Inflammatory macrophage treated with lipopolysaccharide for 4 hours (primary cell): ENCODE data around the gene RNGTT.
"Not testable (repeated sequence)": the region's sequence is repeated elsewhere in the genome, so short reads cannot be mapped to it uniquely, and the experiment has no call there.

Experiments
- DNase-seq: peaks from one replicate; pipeline ENCODE4 v3.0.0-alpha.2; 2020

Gene RNGTT

DNA sequence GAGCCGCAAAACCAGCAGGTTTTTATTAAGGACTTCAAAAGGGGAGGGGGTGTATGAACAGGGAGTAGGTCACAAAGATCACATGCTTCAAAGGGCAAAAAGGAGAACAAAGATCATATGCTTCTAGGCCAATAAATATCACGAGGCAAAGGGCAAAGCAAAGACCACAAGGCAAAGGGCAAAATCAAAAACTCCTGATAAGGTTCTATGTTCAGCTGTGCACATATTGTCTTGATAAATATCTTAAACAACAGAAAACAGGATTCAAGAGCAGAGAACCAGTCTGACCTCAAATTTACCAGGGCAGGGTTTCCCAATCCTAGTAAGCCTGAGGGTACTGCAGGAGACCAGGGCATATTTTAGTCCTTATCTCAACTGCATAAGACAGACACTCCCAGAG, 5.8 kb upstream of the RNGTT start:
- DNase-seq = not testable (repeated sequence)

DNA sequence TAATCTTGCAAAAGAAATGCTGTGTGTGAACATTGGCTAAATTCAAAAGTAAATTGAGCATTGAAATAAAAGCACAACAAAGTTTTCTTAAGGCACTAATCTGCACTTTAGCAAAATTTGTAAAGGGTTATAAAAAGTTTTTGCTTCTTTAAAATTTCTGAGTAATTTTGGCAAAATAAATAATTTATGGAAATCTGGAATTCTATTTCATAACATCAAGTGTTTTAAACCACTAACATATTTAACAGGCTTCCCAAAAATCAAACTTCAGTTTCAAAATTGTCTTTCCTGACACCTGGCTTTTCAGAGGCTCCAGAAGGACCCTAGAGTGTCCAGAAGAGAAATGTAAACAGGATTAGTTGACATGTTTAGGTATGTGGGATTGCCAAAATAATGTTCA, 4.5 kb upstream of the RNGTT start:
- DNase-seq = no peak

- DNase-seq = no peak
Observed at GRCh38 chr6:88965691-88966090, 2.3 kb upstream of the RNGTT start.

- no peak for DNase-seq
Observed at GRCh38 chr6:88964509-88964908, 1.1 kb upstream of the RNGTT start.

- no peak for DNase-seq
Observed at GRCh38 chr6:88958842-88959241, 4.6 kb downstream of the RNGTT start.

DNA sequence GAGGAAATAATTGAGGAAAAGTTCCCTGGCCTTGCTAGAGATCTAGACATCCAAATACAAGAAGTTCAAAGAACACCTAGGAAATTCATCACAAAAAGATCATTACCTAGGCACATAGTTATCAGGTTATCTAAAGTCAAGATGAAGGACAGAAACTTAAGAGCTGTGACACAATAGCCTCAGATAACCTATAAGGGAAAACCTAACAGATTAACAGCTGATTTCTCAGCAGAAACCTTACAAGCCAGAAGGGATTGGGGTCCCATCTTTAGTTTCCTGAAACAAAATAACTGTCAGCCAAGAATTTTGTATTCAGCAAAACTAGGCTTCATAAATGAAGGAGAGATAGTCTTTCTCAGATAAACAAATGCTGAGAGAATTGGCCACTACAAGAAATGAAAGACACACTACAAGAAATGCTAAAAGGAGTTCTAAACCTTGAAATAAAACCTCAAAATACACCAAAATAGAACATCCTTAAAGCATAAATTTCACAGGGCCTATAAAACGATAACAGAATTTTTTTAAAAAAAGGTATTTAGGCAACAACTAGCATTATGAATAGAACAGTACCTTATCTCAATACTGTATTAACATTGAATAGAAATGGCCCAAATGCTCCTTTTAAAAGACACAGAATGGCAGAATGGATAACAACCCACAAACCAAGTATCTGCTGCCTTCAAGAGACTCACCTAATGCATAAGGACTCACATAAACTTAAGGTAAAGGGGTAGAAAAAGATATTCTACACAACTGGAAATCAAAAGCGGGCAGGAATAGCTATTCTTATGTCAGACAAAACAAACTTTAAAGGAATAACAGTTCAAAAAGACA, 9.7 kb downstream of the RNGTT start:
- no peak for DNase-seq

- DNase-seq = no peak
Observed at GRCh38 chr6:88952065-88952704, 11.2 kb downstream of the RNGTT start.

- DNase-seq = no peak
Observed at GRCh38 chr6:88945415-88946008, 17.9 kb downstream of the RNGTT start.

GRCh38 chr6:88933521-88933920, 29.9 kb downstream of the RNGTT start:
- no peak for DNase-seq

DNA sequence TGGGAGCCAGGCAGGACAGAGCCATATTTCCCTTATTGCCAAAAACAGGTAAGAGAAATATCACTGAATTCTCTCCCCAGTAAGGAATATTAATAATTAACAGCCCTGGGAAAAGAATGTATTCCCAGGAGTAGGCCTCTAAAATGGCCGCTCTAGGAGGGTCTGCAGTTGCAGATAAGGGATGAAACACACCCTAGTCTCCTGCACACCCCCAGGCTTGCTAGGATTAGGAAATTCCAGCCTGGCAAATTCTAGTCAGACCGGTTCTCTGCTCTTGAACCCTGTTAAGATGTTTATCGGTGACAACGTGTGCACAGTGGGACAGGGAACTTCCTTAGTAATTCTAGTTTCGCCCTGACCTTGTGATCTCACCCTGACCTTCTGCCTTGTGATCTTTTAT, 31.4 kb downstream of the RNGTT start:
- not testable (repeated sequence) for DNase-seq

DNA sequence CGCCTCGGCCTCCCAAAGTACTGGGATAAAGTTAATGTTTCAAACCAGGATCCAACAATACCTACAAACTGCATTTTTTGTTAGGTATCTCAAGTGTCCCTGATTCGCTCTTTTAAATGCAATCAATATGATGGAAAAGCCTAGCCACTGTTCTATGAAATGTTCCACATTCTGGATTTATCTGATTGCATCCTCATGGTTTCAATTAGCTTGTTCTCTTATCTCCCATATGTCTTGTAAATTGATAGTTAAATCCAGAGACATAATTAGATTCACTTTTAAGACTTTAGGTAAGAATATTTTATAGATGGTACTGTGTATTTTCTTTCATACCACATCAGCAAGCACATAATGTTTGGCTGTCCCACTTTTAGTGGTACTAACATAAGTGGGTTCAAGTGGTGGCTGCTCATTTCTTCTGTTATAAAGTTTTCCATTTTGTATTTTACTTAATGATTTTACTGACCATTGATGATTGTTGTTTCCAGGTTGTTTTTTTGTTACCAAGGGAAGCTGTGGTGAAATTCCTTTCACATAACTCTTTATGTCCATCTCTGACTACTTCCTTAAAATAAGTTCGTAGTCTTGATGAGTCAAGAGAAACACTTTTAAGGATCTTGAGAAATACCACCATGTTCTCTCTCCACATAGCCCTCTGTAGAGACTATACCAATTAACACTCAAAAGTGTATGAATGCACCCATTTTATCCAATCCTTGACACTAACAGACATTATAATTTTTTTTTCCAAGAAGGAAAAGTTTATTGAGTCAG, 40.5 kb downstream of the RNGTT start:
- DNase-seq = peak; percentile 83

DNA sequence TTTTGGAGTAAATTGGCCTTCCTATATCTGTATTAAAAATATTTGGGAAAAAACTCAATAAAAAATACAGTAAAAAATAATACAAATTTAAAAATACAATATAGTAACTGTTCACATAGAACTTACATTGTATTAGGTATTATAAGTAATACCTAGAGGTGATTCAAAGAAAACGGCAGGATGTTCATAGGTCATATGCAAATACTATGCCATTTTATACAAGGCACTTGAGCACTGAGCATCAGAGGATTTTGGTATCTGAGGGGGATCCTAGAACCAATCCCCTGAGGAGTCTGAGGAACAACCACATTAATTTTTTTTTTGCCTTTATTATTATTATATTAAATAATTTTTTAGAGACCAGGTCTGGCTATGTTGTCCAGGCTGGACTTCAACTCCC, 41.7 kb downstream of the RNGTT start:
- DNase-seq = no peak

DNA sequence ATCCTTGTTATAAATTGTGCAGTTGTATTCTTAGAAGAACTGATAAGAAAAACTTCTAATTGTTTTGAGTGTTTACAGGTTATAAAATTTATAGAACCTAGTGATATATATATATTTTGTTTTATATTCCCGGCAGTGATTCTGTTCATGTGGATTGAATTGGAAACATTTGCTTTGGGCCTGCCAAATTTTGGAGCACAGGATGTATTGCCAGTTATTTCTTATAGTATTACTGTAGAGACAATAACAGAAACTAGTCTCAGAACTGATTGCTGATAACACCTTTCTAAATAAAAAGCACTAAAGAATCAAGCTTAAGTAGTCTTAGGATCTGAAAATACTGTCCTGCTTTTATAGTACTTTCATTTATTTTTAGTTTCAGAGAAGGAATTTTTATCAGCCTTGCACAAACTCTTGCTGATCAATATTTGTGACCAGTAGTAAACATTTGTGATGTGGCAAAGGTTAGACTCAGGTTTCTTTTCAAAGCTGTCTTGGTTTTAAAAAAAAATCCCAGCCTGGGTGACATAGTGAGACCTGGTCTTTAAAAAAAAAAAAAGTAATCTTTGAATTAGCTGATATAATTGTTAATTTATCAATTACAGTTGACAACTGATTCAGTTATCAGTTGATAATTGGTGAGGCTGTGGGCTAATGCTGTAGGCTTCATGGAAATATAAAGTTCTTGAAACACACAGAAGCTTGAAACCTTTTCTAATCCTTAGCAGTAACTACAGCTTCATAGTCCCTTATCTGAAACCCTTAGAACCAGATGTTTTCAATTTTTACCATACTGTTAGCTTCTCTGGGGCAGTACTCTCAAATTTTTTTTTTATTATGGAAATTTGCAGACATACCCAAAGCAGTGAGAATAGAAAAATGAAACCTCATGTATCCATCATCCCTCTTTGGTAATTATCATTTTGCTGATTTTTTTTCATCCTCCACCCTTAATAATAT, 42.4 kb downstream of the RNGTT start:
- no peak for DNase-seq

DNA sequence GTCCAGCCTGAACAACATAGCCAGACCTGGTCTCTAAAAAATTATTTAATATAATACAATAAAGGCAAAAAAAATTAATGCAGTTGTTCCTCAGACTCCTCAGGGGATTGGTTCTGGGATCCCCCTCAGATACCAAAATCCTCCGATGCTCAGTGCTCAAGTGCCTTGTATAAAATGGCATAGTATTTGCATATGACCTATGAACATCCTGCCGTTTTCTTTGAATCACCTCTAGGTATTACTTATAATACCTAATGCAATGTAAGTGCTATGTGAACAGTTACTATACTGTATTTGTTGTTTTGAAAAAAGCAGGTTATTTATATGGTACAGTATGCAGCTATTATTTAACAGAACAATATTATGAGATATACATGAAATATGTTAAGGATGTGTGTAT, 43.3 kb downstream of the RNGTT start:
- no peak for DNase-seq

DNA sequence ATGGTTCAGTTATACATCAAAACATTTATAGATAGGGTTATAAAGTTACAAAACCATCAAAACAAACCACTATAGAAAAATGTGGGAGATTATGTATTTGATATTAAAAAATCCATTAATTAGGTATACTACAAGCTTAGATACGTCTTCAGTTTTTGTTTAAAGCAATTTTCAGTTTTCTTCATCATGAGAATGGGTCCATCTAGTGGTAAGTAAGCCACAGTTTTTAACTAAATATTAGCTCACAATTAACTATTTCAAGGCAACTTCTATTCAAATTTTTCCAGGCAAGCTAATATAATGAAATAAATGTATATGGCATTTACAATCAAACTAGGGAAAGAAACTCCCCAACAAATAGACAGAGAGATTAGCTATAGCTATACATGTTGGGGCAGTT, 44.4 kb downstream of the RNGTT start:
- DNase-seq = no peak

- no peak for DNase-seq
Observed at GRCh38 chr6:88916615-88917208, 46.7 kb downstream of the RNGTT start.

DNA sequence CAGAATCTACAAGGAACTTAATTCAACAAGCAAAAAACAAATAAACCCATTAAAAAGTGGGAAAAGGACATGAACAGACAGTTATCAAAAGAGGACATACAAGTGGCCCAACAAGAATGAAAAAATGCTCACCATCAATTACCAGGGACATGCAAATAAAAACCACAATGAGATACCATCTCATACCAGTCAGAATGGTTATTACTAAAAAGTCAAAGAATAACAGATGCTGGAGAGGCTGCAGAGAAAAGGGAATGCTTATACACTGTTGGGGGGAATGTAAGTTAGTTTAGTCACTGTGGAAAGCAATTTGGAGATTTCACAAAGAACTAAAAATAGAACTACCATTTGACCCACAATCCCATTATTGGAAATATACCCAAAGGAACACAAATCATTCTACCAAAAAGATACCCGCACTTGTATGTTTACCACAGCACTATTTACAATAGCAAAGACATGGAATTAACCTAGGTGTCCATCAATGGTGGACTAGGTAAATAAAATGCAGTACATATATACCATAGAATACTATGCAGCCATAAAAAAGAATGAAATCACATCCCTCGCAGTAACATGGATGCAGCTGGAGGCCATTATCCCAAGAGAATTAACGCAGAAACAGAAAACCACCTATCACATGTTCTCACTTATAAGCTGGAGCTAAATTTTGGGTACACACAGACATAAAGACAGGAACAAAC, 48.4 kb downstream of the RNGTT start:
- no peak for DNase-seq

- no peak for DNase-seq
Observed at GRCh38 chr6:88914180-88914579, 49.2 kb downstream of the RNGTT start.

GRCh38 chr6:88913471-88913870, 49.9 kb downstream of the RNGTT start:
- DNase-seq = no peak

DNA sequence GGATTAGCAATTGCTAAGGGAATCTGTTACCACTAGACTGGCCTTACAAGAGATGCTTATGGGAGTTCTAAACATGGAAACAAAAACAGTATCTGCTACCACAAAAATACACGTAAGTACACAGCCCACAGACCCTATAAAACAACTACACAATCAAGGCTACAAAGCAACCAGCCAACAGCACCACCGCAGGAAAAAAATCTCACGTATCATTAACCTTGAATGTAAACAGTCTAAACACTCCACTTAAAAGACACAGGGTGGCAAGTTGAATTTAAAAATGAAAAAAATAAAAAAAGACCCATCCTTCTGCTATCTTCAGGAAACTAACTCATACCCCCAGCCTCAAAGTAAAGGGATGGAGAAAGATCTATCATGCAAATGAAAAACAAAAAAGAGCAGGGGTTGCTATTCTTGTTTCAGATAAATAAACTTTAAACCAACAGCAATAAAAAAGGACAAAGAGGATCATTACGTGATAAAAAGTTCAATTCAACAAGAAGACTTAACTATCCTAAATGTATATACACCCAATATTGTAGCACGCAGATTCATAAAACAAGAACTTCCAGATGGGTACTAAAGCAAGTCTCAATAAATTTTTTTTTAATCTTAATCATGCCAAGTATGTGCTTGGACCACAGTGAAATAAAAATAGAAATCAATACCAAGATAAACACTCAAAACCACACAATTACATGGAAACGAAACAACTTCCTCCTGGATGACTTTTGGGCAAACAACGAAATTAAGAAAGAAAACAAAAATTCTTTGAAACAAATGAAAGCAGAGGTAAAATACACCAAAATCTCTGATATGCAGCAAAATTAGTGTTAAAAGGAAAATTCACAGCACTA, 52.3 kb downstream of the RNGTT start:
- DNase-seq = no peak
